Astrocyte (in vitro differentiated cells and primary cell): ENCODE results near the gene CAMK1G.

Experiments
- CTCF ChIP-seq: IDR thresholded peaks from 2 replicates; pipeline ENCODE4 v1.5.1; 2011; ENCODE audit warnings: low read depth, mild to moderate bottlenecking, inconsistent platforms, low read length, moderate library complexity; ENCODE audit not compliant: insufficient read depth
- EZH2 ChIP-seq: IDR thresholded peaks from 2 replicates; pipeline ENCODE4 v1.6.1; 2012; ENCODE audit warnings: mild to moderate bottlenecking, low read length, inconsistent platforms; ENCODE audit not compliant: insufficient read depth

DNA sequence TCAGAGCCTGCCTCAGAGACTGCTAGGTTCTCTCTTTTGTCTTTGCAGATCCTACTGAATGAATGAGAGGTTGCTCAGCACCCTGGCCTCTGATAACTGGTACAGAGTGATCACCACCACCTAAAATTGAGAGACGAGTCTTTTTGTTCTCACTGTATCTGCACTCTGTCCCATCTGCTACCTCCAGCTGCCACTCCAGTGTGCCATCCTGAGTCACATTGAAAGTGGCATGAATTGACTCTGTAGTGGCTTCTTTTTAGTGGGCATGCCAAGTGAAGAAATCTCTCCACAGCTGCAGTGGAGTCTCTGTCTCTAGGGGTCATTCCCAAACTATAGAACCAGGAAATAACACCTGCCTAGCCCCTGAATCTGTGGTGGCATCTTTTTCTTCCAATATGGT is 14.7 kb downstream of the CAMK1G start:
- TF ChIP-seq EZH2 (no peak), CTCF (no peak)
